ENCODE data around the gene HPSE2.

HPSE2 gene

GRCh38 chr10:98572594-98572993 is 663.1 kb downstream of the HPSE2 start:
- TF ChIP-seq CTCF (IDR thresholded peaks at IDR 0.05; ENCODE audit: low read depth, low read length): no peak
- DNase-seq (ENCODE audit: low read depth, low spot score): no peak
- in situ Hi-C loops (cut with HindIII; ENCODE audit: low sequenced_read_pairs): no loop called here
- H3K4me3 ChIP-seq (ENCODE audit: low read depth, low read length): no peak overlapping the region

GRCh38 chr10:98570834-98571233 is 664.8 kb downstream of the HPSE2 start:
- in situ Hi-C loops (cut with HindIII; ENCODE audit: low sequenced_read_pairs): no loop called here
- DNase-seq (ENCODE audit: low read depth, low spot score): no peak
- no peak overlapping the region for H3K4me3 ChIP-seq (ENCODE audit: low read depth, low read length)
- no peak for TF ChIP-seq CTCF (IDR thresholded peaks at IDR 0.05; ENCODE audit: low read depth, low read length)

GRCh38 chr10:98569853-98570252 is 665.8 kb downstream of the HPSE2 start:
- TF ChIP-seq CTCF (IDR thresholded peaks at IDR 0.05; ENCODE audit: low read depth, low read length): no peak
- in situ Hi-C loops (cut with HindIII; ENCODE audit: low sequenced_read_pairs): no loop called here
- no peak for DNase-seq (ENCODE audit: low read depth, low spot score)
- no peak overlapping the region for H3K4me3 ChIP-seq (ENCODE audit: low read depth, low read length)

GRCh38 chr10:98568551-98568950 is 667.1 kb downstream of the HPSE2 start:
- TF ChIP-seq CTCF (IDR thresholded peaks at IDR 0.05; ENCODE audit: low read depth, low read length): no peak
- in situ Hi-C loops (cut with HindIII; ENCODE audit: low sequenced_read_pairs): no loop called here
- no peak overlapping the region for H3K4me3 ChIP-seq (ENCODE audit: low read depth, low read length)
- no peak for DNase-seq (ENCODE audit: low read depth, low spot score)

- DNase-seq (ENCODE audit: low read depth, low spot score): no peak
- no peak overlapping the region for H3K4me3 ChIP-seq (ENCODE audit: low read depth, low read length)
- no peak for TF ChIP-seq CTCF (IDR thresholded peaks at IDR 0.05; ENCODE audit: low read depth, low read length)
- in situ Hi-C loops (cut with HindIII; ENCODE audit: low sequenced_read_pairs): no loop called here
Observed at GRCh38 chr10:98567391-98568133, 668.1 kb downstream of the HPSE2 start.

GRCh38 chr10:98563811-98564210 is 671.8 kb downstream of the HPSE2 start:
- DNase-seq (ENCODE audit: low read depth, low spot score): no peak
- TF ChIP-seq CTCF (IDR thresholded peaks at IDR 0.05; ENCODE audit: low read depth, low read length): no peak
- H3K4me3 ChIP-seq (ENCODE audit: low read depth, low read length): no peak overlapping the region
- in situ Hi-C loops (cut with HindIII; ENCODE audit: low sequenced_read_pairs): no loop called here
